Hepatocyte (in vitro differentiated cells): ENCODE results near the gene DDX52.

Source experiments
- EZH2phosphoT487 ChIP-seq: fragments of 200-600 bp; sonication (generic); IDR thresholded peaks from one replicate; pipeline ENCODE4 v1.6.1; 2018; ENCODE audit warnings: antibody characterized with exemption, mild to moderate bottlenecking, low read depth, moderate library complexity; ENCODE audit not compliant: unreplicated experiment, severe bottlenecking
- TF ChIP-seq, protein P1 (sequence below): fragments of 200-600 bp; sonication (generic); IDR thresholded peaks from 2 replicates; pipeline ENCODE4 v1.5.1; 2016; ENCODE audit warnings: antibody characterized with exemption, mild to moderate bottlenecking; ENCODE audit not compliant: poor library complexity

DNA sequence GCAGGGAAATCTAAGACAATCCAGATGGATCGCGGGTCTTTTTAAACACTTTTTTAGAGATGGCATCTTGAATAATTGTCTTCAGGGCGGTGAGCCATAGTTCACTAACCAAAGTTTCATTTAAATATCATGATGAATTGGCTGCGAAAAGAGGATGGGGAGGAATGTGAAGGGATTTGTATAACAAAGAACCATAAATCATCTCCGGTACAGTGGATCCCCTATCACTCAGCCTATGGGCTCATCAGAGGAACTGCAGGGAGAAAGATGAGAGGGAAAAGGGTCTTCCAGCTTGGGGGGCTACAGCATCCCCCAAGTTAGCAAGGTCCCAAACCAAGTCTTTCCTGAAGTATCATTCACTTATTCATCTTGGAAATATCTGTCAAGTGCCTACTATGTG, 16.7 kb upstream of the DDX52 start:
- TF ChIP-seq, protein P1, sequence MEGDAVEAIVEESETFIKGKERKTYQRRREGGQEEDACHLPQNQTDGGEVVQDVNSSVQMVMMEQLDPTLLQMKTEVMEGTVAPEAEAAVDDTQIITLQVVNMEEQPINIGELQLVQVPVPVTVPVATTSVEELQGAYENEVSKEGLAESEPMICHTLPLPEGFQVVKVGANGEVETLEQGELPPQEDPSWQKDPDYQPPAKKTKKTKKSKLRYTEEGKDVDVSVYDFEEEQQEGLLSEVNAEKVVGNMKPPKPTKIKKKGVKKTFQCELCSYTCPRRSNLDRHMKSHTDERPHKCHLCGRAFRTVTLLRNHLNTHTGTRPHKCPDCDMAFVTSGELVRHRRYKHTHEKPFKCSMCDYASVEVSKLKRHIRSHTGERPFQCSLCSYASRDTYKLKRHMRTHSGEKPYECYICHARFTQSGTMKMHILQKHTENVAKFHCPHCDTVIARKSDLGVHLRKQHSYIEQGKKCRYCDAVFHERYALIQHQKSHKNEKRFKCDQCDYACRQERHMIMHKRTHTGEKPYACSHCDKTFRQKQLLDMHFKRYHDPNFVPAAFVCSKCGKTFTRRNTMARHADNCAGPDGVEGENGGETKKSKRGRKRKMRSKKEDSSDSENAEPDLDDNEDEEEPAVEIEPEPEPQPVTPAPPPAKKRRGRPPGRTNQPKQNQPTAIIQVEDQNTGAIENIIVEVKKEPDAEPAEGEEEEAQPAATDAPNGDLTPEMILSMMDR, result no peak
- no peak for TF ChIP-seq EZH2phosphoT487
